Mucosa of rectum (tissue), 2 donors: ENCODE data around the gene TREM2.
"Not testable (repeated sequence)": the region's sequence is repeated elsewhere in the genome, so short reads cannot be mapped to it uniquely, and the experiment has no call there.

Experiments
- H3K27ac ChIP-seq, 2 donors: one replicate each; pipeline ENCODE4 v1.7.0; 2013; ENCODE audit warnings: inconsistent platforms in 2 of 2, low read depth in 2 of 2, low read length in 2 of 2
- H3K27me3 ChIP-seq, 2 donors: one replicate each; pipeline ENCODE4 v1.7.0; 2013; ENCODE audit warnings: low read length in 2 of 2; ENCODE audit not compliant: control insufficient read depth in 2 of 2, insufficient read depth in 2 of 2
- H3K36me3 ChIP-seq, 2 donors: one replicate each; pipeline ENCODE4 v1.7.0; 2013; ENCODE audit warnings: low read length in 2 of 2; ENCODE audit not compliant: control insufficient read depth in 2 of 2, insufficient read depth in 2 of 2
- H3K4me1 ChIP-seq, 2 donors: one replicate each; pipeline ENCODE4 v1.7.0; 2013; ENCODE audit warnings: low read length in 2 of 2, mild to moderate bottlenecking in 1 of 2; ENCODE audit not compliant: control insufficient read depth in 2 of 2, insufficient read depth in 2 of 2
- H3K4me3 ChIP-seq, 2 donors: one replicate each; pipeline ENCODE4 v1.7.0; 2013; ENCODE audit warnings: low read length in 2 of 2
- H3K9ac ChIP-seq, 2 donors: one replicate each; pipeline ENCODE4 v1.7.0; 2013; ENCODE audit warnings: low read length in 2 of 2, low read depth in 1 of 2, mild to moderate bottlenecking in 1 of 2
- H3K9me3 ChIP-seq, 2 donors: one replicate each; pipeline ENCODE4 v1.7.0; 2013; ENCODE audit warnings: low read length in 2 of 2; ENCODE audit not compliant: control insufficient read depth in 2 of 2
- donor health status: healthy.
- donor health status: Normal muscosa, but diverticular disease.

TREM2 gene

GRCh38 chr6:41125282-41125681 lies 37.6 kb downstream of the TREM2 start:
- Histone ChIP-seq H3K4me3 (no peak overlapping the region), H3K27me3 (no peaks in the 10 kb centered on the region), H3K4me1 (no peaks in the 10 kb centered on the region), H3K27ac (no peak overlapping the region), H3K36me3 (peaks cover 0 to 6% of the 10 kb centered on the region in 2 donors), H3K9ac (no peak overlapping the region), H3K9me3 (no peaks in the 10 kb centered on the region)

DNA sequence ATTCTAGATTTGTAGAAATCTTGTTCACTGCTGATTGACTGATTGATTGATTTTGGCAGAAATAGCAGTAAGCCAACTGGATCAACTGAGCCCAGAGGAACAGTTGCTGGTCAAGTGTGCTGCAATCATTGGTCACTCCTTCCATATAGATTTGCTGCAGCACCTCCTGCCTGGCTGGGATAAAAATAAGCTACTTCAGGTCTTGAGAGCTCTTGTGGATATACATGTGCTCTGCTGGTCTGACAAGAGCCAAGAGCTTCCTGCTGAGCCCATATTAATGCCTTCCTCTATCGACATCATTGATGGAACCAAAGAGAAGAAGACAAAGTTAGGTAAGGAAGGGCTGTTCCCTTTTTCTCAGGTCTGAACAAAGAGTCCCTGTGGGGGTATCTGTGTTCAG lies 40.0 kb downstream of the TREM2 start:
- H3K27me3 ChIP-seq: no peaks in the 10 kb centered on the region
- peaks cover 0 to 6% of the 10 kb centered on the region in 2 donors for H3K36me3 ChIP-seq
- H3K27ac ChIP-seq: no peak overlapping the region
- no peaks in the 10 kb centered on the region for H3K4me1 ChIP-seq
- no peak overlapping the region for H3K9ac ChIP-seq
- H3K9me3 ChIP-seq: no peaks in the 10 kb centered on the region
- H3K4me3 ChIP-seq: no peak overlapping the region

- no peak overlapping the region for H3K4me3 ChIP-seq
- no peaks in the 10 kb centered on the region for H3K4me1 ChIP-seq
- H3K27me3 ChIP-seq: no peaks in the 10 kb centered on the region
- H3K36me3 ChIP-seq: peaks cover 0 to 6% of the 10 kb centered on the region in 2 donors
- no peaks in the 10 kb centered on the region for H3K9me3 ChIP-seq
- no peak overlapping the region for H3K27ac ChIP-seq
- no peak overlapping the region for H3K9ac ChIP-seq
Observed at GRCh38 chr6:41122373-41122772, 40.5 kb downstream of the TREM2 start.

- Histone ChIP-seq H3K27ac (no peak overlapping the region), H3K36me3 (peaks cover 0 to 6% of the 10 kb centered on the region in 2 donors), H3K27me3 (no peaks in the 10 kb centered on the region), H3K9ac (no peak overlapping the region), H3K4me1 (no peaks in the 10 kb centered on the region), H3K4me3 (no peak overlapping the region), H3K9me3 (no peaks in the 10 kb centered on the region)
Observed at GRCh38 chr6:41120058-41120457, 42.9 kb downstream of the TREM2 start.

DNA sequence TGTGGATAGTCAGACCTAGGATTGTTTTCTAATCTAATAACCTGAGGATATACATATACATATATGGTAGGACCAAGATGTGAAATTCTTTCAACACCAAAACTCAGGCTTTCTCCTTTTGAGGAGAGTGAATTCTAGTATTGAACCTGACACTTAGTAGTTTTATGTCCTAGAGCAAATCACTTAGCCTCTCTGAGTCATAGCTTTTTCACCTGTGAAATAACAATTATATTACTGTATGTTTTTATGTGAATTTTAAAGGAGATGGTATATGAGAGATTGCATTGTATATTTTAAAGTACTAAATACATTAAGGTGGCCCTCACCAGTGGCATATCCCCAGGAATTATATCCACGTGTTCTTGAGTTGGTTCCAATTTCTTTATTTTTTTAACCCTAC lies 43.4 kb downstream of the TREM2 start:
- H3K4me3 ChIP-seq: no peak overlapping the region

DNA sequence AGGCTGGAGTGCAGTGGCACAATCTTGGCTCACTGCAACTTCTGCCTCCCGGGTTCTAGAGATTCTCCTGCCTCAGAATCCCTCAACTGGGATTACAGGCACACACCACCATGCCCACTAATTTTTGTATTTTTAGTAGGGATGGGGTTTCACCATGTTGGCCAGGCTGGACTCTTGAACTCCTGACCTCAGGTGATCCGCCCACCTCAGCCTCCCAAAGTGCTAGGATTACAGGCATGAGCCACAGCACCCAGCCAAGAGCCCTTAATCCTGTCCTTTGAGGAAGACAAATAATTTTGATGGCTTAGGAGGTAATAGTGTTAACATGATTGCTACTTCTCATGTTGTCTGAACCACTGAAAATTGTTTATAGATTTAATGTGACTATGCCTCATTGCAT lies 47.9 kb downstream of the TREM2 start:
- H3K27me3 ChIP-seq, H3K4me3 ChIP-seq, H3K36me3 ChIP-seq, H3K27ac ChIP-seq, H3K9ac ChIP-seq, H3K4me1 ChIP-seq, H3K9me3 ChIP-seq: not testable (repeated sequence)

More for the DNA sequence above, 43.4 kb downstream of the TREM2 start:
- Histone ChIP-seq H3K9ac (no peak overlapping the region), H3K4me1 (no peaks in the 10 kb centered on the region), H3K27me3 (no peaks in the 10 kb centered on the region), H3K36me3 (peaks cover 0 to 6% of the 10 kb centered on the region in 2 donors), H3K9me3 (no peaks in the 10 kb centered on the region), H3K27ac (no peak overlapping the region)

DNA sequence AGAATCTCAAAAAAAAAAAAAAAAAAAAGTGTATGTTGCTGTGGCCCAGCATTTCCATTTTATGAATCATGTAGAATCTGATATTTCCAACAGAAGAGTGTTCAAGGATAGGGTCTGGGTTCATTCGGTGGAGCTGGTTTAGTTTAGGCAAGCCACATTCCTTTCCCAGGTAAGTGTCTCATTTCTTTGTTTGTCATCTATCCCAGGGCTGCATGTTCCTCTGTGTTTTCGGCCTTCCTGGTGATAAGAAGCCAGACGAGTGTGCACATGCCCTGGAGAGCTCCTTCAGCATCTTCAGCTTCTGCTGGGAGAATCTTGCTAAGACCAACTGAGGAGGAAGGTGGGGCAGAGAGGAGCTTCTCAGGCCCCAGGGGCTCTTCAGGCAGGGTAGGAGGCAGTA lies 51.9 kb downstream of the TREM2 start:
- H3K27ac ChIP-seq: no peak overlapping the region
- no peaks in the 10 kb centered on the region for H3K4me1 ChIP-seq
- no peaks in the 10 kb centered on the region for H3K27me3 ChIP-seq
- H3K9me3 ChIP-seq: no peaks in the 10 kb centered on the region
- H3K9ac ChIP-seq: no peak overlapping the region
- H3K36me3 ChIP-seq: no peaks in the 10 kb centered on the region
- no peak overlapping the region for H3K4me3 ChIP-seq
